PFSK-1 (cell line): ENCODE measurements around the gene FAF1.

Source experiments
- FOXP2 ChIP-seq: optimal IDR thresholded peaks from 2 replicates; pipeline ENCODE3; 2011; ENCODE audit warnings: borderline replicate concordance, control low read depth, inconsistent platforms; ENCODE audit not compliant: insufficient read depth; ENCODE audit errors: extremely low read length, extremely low read depth
- POLR2AphosphoS5 ChIP-seq: IDR thresholded peaks from 2 replicates; pipeline ENCODE4 v1.6.1; 2012; ENCODE audit warnings: low read depth, mild to moderate bottlenecking, control low read depth, low read length, moderate library complexity
- REST ChIP-seq, 2 experiments: IDR thresholded peaks; 2 replicates each; pipeline versions ENCODE4 v1.6.1 to v1.8.0; 2011 to 2012; ENCODE audit warnings: low read depth in 2 of 2, low read length in 2 of 2, control low read depth in 1 of 2, inconsistent platforms in 1 of 2, mild to moderate bottlenecking in 1 of 2, moderate library complexity in 1 of 2; ENCODE audit not compliant: insufficient read depth in 1 of 2
- SIN3A ChIP-seq: IDR thresholded peaks from 2 replicates; pipeline ENCODE4 v1.6.1; 2012; ENCODE audit warnings: mild to moderate bottlenecking, low read length, moderate library complexity, borderline replicate concordance; ENCODE audit not compliant: insufficient read depth
- TAF1 ChIP-seq: IDR thresholded peaks from 2 replicates; pipeline ENCODE4 v1.6.1; 2012; ENCODE audit warnings: low read length, control low read depth, borderline replicate concordance; ENCODE audit not compliant: insufficient read depth

FAF1 gene

DNA sequence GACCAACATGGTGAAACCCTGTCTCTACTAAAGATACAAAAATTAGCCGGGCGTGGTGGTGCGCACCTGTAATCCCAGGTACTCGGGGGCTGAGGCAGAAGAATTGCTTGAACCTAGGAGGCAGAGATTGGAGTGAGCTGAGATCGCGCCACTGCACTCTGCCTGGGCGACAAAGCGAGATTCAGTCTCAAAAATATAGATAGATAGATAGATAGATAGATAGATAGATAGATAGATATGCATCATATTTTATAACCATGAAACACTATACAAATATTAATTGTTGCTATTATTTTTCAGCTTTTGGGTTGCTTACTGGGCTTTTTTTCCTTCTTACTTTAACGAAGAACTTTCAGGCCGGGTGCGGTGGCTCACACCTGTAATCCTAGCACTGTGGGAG is 4.8 kb upstream of the FAF1 start:
- TF ChIP-seq POLR2AphosphoS5 (no peak), REST (IDR thresholded peaks at IDR 0.05; ENCODE audit: insufficient read depth in 1 of 2, low read depth in 2 of 2, low read length in 2 of 2) (no peak), FOXP2 (no peak), TAF1 (no peak), SIN3A (no peak)

- TF ChIP-seq FOXP2, result no peak
- no peak for TF ChIP-seq REST (IDR thresholded peaks at IDR 0.05; ENCODE audit: insufficient read depth in 1 of 2, low read depth in 2 of 2, low read length in 2 of 2)
- no peak for TF ChIP-seq SIN3A
- TF ChIP-seq POLR2AphosphoS5, result no peak
- no peak for TF ChIP-seq TAF1
Observed at GRCh38 chr1:50959303-50959912, 659 bp downstream of the FAF1 start.

DNA sequence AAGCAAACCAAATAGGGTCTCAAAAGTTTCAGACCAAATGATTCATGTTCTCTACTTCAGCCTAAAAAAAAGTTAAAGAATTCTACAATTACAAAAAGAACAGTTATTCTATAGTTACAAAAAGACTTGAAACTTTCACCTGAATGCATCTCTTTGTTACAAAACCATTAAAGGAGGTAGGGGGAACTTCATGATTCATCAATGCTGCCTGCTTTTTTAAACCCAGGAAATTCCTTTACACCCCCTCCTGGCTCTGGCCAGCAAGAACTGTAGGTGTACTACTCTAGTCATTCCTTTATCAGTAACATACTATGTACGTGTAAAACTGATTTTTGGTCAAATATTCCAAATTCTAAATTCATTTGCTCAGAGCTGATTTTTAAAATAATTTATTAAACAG is 5.0 kb downstream of the FAF1 start:
- TF ChIP-seq FOXP2 (no peak), SIN3A (no peak), TAF1 (no peak), POLR2AphosphoS5 (no peak), REST (IDR thresholded peaks at IDR 0.05; ENCODE audit: insufficient read depth in 1 of 2, low read depth in 2 of 2, low read length in 2 of 2) (no peak)

- TF ChIP-seq FOXP2 (no peak), POLR2AphosphoS5 (no peak), TAF1 (no peak), SIN3A (no peak)
Observed at GRCh38 chr1:50950396-50950795, 9.7 kb downstream of the FAF1 start.

GRCh38 chr1:50949286-50949982 is 10.6 kb downstream of the FAF1 start:
- TF ChIP-seq POLR2AphosphoS5, result no peak
- no peak for TF ChIP-seq TAF1
- TF ChIP-seq FOXP2, result no peak
- TF ChIP-seq SIN3A, result no peak
- no peak for TF ChIP-seq REST (IDR thresholded peaks at IDR 0.05; ENCODE audit: insufficient read depth in 1 of 2, low read depth in 2 of 2, low read length in 2 of 2)
